ENCODE results near the gene IP6K3. TPM values are rescaled to one million over a fixed set of nuclear protein-coding genes. Genes with fewer than 3 reads are reported as not detected.

IP6K3 gene
- total RNA-seq, 6 experiments from 2014 or later, result 0.25 to 0.83 (median 0.50) TPM; not detected in 2

DNA sequence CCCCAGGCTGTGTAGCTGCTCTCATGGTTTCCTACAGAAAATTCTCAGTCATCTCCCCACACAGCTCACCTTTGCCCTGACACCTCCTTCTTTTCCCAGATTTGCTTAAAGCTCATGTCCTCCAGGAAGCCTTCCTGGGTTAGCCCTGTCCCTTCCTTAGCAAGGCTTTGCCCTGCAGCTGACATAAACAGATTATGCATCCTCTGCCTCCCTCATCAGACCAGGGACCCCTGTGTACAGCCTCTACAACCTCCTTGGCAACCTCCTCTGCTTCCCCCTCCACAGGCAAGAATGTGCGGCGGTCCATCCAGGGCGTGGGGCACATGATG is 75.0 kb downstream of the IP6K3 start:
- H3K4me3 Mint-ChIP-seq, result no peak overlapping the region
- H3K27me3 Mint-ChIP-seq (ENCODE audit: insufficient read depth), result peaks cover 3% of the 10 kb centered on the region
- H3K36me3 Mint-ChIP-seq (ENCODE audit: low read depth), result no peaks in the 10 kb centered on the region; the same call in none of the 2 replicates
- no peaks in the 10 kb centered on the region for H3K9me3 Mint-ChIP-seq
- TF ChIP-seq, protein P1, sequence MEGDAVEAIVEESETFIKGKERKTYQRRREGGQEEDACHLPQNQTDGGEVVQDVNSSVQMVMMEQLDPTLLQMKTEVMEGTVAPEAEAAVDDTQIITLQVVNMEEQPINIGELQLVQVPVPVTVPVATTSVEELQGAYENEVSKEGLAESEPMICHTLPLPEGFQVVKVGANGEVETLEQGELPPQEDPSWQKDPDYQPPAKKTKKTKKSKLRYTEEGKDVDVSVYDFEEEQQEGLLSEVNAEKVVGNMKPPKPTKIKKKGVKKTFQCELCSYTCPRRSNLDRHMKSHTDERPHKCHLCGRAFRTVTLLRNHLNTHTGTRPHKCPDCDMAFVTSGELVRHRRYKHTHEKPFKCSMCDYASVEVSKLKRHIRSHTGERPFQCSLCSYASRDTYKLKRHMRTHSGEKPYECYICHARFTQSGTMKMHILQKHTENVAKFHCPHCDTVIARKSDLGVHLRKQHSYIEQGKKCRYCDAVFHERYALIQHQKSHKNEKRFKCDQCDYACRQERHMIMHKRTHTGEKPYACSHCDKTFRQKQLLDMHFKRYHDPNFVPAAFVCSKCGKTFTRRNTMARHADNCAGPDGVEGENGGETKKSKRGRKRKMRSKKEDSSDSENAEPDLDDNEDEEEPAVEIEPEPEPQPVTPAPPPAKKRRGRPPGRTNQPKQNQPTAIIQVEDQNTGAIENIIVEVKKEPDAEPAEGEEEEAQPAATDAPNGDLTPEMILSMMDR (IDR thresholded peaks at IDR 0.05), result peak; percentile 9; the same call in 1 of the 2 replicates
- H3K4me1 Mint-ChIP-seq (ENCODE audit: low read depth), result peaks cover 53% of the 10 kb centered on the region
- H3K27ac Mint-ChIP-seq, result peak overlapping the region; percentile 9
- no peak for DNase-seq

Small RNA genes within 50 kb of the gene (microRNA-seq; reads per million reads assigned to microRNA genes)
- gene MIR3934, result 13.9 reads per million, percentile 17 among the genes with 10 or more reads in this experiment

Other genes with a start within 250 kb of the IP6K3 start
- 10 to 100 TPM; 17.5 to 23.2 (median 19.9) TPM for gene BAK1, start 166.6 kb downstream of the IP6K3 start, total RNA-seq (2021; fragmentation: NEBNext Ultra II Directional; extraction: Animal tissue kit (Norgen Biotek cat#: 25700))
- 10 to 100 TPM; 20.2 to 30.3 (median 26.9) TPM for gene ITPR3, start 125.6 kb downstream of the IP6K3 start, total RNA-seq (2021; fragmentation: NEBNext Ultra II Directional; extraction: Animal tissue kit (Norgen Biotek cat#: 25700))
- gene UQCC2, start 35.2 kb downstream of the IP6K3 start, total RNA-seq (2021; fragmentation: NEBNext Ultra II Directional; extraction: Animal tissue kit (Norgen Biotek cat#: 25700)), result 100 to 1,000 TPM; 109 to 167 (median 140) TPM
- 10 to 100 TPM; 42.4 to 46.7 (median 44.9) TPM for gene LEMD2, start 42.2 kb upstream of the IP6K3 start, total RNA-seq (2021; fragmentation: NEBNext Ultra II Directional; extraction: Animal tissue kit (Norgen Biotek cat#: 25700))
- not detected for gene MLN, start 57.1 kb upstream of the IP6K3 start, total RNA-seq (2021; fragmentation: NEBNext Ultra II Directional; extraction: Animal tissue kit (Norgen Biotek cat#: 25700))